ENCODE data around the gene BCDIN3D. TPM values are rescaled to one million over a fixed set of nuclear protein-coding genes. Genes with fewer than 3 reads are reported as not detected.

The BCDIN3D gene
- total RNA-seq, 1 donor from 2014 or later: 3.8 TPM

DNA sequence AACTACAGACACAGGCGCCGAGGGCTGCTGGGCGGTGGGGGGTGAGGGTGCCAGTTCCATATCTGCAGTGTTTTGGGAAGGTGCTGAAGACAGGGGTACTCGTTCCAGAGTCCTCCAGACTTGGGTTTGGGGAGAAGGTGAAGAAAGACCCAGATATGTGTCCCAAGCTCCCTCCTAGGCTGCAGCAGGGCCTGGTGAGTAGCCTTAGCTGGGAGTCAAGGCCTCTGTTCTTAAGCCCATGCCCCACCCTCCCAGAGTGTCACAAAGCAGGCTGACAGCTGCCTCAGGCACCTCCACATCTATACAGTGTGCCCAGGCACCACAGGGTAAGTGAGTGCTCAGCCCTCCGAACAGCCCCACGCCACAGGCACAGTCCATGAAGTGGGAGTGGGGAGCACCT is 19.0 kb downstream of the BCDIN3D start:
- no peak for DNase-seq (ENCODE audit: extremely low read depth, low read depth, low spot score)

DNA sequence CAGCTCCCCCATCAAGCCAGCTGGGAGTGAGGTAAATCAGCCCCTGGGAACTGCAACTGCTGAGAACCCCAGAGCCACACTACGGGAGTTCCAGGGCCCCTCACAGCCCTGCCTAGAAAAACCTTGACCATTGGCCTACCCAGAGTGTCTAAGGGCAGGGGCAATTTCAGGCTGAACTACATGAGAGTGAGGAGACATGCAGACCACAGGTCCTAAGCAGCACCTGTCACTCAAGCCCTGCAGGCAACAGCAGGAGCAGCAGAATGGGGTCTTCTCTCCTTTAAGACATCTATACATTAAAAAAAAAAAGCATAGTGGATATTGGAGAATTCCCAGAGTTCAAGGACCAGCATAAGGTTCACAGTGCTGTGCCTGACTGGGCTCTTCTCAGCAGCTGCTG is 19.6 kb downstream of the BCDIN3D start:
- DNase-seq (ENCODE audit: extremely low read depth, low read depth, low spot score): no peak

DNA sequence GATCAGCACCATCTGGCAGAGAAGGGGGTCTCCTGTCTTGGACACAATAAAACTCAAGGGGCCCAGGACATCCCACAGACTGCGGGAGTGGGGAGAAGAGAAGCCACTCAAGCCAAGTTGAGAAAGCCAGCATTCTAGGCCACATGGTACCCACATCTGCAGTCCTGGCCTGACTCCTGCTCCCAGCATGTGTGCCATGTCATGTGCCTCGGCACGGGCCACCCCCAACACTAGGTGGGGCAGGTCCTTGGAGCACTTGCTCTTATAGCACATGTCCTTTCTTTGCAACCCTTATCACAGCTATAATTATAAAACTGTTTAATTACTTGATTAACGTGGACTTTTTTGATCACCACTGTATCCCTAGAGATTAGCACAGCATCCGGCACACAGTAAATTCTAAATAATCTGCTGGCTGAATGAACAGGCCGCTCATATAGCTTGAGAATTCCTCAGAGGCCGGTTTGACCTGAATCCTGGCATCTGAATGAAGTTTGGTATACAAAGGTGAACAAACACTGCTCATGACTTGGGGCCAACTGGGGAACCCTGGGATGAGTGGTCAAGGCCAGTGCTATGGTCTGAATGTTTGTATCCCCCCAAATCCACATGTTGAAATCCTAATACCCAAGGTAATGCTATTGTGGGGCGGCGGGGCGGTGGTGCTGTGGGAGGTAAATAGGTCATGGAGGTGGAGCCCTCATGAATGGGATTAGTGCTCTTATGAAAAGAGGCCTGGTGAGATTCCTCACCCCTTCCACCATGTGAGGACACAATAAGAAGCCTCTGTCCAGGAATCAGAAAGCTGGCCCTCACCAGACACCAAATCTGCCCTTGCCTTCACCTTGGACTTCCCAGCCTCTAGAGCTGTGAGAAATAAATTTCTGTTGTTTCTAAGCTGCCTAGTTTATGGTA is 21.3 kb downstream of the BCDIN3D start:
- DNase-seq (ENCODE audit: extremely low read depth, low read depth, low spot score): no peak

DNA sequence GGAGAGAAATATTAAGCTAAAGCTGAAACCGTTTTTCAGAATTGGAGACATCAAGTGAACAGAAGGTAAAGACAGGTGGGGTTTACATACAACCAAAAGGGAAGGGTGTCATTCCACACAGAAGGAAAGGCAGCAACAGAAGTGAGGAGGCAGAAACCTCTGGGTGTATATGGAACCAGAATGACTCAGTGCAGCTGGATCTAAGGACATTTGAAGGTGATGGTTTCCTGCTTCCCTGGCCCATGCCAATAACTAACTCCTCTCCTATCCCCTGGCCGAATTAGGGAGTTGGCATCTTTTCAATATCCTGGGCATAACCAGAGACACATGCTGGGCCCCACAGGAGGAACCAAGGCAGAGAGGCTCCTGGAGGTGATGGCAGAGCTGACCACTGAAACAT is 23.1 kb downstream of the BCDIN3D start:
- DNase-seq (ENCODE audit: extremely low read depth, low read depth, low spot score): no peak

- DNase-seq (ENCODE audit: extremely low read depth, low read depth, low spot score): no peak
These were observed 24.5 kb downstream of the BCDIN3D start for GRCh38 chr12:49818241-49818895.

DNA sequence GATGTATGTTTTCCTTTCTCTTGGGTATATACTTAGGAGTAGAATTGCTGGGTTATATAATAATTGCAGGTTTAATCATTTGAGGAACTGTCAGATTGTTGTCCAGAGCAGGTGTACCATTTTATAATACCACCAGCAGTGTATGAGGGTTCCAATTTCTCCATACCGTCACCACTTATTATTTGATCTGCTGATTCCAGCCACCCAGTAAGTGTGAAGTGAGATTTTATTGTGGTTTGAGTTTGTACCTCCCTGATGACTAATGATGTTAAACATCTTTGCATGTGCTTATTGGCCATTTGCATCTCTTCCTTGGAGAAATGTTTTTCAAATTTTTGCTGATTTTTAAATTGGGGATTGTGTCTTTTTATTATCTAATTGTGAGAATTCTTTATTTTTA is 29.8 kb downstream of the BCDIN3D start:
- DNase-seq (ENCODE audit: extremely low read depth, low read depth, low spot score): no peak

DNA sequence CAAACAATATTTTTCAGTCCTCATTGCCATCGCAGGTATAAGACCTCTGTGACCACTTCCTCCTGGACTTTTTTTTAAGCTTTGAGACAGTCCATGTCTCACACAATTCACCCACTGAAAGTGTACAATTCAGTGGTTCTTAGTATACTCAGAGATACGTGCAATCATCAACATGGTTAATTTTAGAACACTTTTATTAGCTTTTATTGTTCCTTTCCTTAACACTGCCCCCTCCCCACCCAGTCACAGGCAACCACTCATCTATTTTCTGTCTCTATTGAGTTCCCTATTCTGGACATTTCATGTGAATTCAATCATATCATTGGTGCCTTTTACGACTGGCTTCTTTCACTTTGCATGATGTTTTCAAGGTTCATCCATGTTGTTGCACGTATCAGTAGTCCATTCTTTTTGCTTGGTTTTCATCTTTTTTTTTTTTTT is 30.9 kb downstream of the BCDIN3D start:
- no peak for DNase-seq (ENCODE audit: extremely low read depth, low read depth, low spot score)

DNA sequence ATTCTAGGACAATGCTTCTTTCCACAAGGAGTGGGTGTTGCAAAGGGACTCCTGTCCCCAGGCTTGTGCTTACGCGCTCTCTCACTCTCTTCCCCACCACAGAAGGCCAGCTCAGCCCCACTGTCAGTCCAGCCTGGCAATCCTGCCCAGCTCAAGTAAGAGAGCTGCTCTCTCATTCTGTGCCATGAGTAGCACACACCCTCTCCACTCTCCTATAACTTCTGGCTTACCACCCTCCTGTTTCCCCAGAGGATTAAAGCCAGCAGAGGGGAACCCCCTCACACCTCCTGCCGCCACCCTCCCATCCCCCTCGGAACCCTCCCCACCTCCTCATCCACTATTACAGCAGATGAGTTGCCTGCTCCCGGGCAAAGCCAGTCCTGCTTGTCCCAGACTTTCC is 31.8 kb downstream of the BCDIN3D start:
- DNase-seq (ENCODE audit: extremely low read depth, low read depth, low spot score): no peak

DNA sequence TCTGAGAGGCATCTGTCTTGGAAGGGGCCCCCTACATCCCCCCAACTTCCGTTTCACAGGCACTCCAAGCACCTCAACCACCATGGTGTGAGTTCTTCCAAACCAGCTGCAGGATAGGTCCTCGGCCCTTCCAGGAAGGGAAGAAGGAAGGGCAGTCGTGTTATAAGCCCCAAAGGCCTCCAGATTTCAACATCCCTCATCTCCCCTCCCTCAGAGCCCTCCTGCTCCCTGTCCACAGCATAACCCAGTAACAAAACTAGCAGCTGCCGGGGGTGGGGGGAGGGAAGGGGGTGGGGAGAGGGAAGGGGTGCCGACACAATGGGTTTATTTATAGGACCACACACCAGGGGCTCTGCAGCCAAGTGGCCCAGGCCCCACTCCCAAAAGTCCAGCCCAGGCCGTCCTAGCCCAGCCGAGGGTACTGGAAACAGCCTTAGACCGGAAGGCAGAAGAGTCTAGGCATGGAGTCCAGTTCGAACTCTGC is 33.0 kb downstream of the BCDIN3D start:
- no peak for DNase-seq (ENCODE audit: extremely low read depth, low read depth, low spot score)

DNA sequence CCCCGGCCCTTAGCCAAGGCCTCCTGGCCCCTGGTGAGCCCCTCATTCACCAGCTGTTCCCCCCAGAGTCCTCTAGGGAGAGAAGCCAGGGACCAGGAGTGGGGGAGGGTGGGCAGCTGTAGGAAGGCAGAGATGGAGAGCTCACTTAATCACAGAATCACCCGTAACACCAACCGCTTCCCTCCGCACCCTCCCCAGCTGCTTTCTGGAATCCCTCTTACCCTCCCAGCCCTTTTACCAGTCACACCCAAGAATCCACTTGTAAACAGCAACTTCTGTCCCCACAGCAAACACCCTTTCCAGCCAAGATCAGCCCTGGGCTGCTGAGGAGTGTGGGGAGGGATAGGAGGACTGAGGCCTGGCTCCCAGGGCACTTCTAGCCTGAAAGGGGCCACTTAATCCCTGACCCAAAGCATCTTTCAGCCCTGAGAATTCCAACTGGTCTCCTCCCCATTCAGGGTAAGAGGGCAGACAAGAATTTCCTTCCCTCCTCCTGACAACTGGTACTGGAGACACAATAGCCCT is 33.5 kb downstream of the BCDIN3D start:
- no peak for DNase-seq (ENCODE audit: extremely low read depth, low read depth, low spot score)

DNA sequence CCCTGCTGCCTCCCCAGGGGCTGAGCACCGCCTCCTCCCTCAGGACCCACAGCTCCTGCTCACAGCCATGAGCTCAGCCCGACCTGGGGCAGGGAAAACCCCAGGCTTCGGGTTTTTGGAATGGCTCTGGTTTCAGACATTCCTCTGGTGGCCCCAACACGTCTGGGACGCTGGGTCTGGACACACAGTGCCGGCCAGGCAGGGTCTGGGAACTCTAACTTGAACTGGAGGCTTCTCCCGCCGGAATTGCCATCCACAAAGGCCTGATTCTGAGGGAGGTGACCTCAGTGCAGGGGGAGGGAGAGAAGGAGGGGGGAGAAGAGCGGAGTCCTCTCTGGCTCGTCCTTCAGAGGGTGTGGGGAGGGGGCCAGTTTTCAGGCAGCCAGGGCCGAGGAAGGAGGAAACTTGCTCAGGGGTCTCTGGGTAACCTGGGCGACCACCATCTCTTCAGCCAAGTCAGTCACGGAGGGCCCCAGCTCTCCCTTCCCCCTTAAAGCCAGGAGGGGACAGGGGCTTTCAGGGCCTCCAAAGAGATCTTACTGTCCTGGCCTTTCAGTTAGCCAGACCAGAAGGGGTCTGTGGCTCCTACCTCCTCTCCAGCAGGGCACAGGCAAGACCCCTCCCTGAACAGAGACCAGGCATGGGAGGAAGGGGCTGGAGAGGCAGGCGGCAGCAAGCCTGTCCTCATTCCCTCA is 34.1 kb downstream of the BCDIN3D start:
- DNase-seq (ENCODE audit: extremely low read depth, low read depth, low spot score): no peak

DNA sequence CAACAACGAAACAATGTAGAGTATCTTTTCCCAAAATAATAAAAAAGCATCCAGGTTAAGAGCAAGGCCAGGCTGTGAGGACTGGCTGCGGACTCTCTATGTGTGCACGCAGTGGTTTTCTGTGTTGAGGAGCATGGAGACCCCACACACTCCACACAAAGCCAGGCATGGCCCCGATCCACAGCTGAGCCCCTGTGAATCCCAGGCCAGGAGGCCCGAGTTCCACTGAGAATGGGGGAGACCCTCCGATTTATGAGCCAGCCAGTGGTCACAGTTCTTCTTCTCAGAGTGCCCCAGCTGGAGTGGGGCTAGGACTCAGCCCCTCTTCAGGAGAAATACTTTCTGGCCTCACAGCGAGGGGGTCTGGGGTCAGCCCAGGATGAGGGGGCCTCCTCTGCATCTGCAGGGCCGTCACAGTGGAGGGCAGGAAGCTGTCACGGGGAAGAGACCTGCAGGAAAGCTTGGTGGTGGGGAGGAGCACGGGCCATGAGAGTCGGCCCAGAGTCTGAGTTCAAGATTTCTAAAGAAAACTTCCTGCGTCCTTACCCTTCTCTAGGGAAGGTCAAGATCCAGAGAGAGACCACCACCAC is 34.8 kb downstream of the BCDIN3D start:
- no peak for DNase-seq (ENCODE audit: extremely low read depth, low read depth, low spot score)

DNA sequence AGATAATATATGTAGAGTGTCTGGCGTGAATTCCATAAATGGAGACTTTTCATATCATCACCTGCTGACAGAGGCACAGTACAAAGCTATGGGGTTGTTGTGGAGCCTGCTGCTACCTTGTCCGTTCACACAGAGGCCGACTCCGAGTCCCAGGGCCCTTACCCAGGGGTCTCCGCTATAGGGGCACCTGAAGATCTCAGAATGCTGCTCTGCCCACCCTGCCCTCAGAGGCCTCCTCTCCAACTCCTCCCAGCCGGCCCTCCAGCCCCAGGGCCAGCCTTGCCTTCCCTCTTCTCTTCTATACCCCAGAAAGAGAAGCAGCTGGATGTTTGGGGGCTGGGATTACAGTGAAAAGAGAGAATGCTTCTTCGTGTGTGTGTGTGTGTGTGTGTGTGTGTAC is 36.0 kb downstream of the BCDIN3D start:
- no peak for DNase-seq (ENCODE audit: extremely low read depth, low read depth, low spot score)

- no peak for DNase-seq (ENCODE audit: extremely low read depth, low read depth, low spot score)
These were observed 36.5 kb downstream of the BCDIN3D start for GRCh38 chr12:49806321-49806813.

- no peak for DNase-seq (ENCODE audit: extremely low read depth, low read depth, low spot score)
These were observed 37.5 kb downstream of the BCDIN3D start for GRCh38 chr12:49805409-49805808.

DNA sequence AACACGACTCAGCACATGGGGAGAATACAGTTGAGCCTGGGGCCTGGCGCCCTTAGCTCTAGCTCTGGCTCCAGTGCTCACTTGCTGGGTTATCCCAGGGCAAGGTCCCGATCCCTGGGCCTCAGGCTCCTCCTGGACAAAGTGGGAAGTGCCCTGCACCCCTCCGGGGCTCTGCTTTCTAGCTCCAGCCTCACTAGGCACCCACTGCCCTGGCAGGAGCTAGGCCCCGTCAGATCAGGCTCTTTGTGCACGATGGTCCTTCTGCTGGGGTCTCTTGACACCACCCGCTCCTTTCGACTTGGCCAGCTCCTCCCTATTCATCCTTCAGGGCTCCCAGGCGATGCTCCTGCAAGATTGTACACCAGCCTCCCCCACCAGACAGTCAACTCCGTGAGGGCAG is 38.1 kb downstream of the BCDIN3D start:
- DNase-seq (ENCODE audit: extremely low read depth, low read depth, low spot score): no peak

DNA sequence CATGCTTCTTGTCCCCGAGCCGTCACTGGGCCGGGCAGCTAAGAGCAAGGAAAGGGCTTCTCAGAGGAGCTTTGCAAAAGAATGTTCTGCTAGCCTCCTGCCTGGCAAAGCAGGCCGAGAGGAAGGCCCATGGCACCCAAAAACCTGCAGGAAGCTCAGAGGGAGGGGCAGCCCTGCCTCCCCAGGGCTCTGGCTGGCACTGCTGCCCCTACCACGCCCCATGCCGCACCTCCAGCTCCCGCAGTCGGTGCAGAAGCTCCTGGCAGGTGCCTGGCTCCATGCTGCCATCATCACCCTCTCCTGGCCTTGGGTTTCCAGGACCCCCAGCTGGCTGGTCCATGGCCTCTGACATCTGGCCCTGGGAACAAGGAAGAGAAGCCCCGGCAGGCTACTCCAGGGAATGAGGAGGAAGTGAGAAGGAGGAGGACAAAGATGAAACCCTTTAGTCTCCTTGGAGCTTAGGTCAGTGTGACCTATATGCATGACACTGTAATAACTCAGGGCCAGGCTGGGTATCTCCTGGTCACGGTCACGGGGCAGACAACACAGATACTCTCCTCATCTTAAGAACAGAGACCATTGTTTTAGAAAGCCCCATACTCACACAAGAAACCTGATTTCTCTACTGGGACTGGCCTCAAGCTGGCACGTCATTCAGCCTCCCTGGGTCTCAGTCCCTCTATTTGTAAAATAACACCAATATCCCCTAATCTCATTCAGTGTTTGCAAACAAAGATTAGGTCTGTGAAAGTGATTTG is 39.0 kb downstream of the BCDIN3D start:
- DNase-seq (ENCODE audit: extremely low read depth, low read depth, low spot score): no peak

GRCh38 chr12:49801141-49802063 is 41.5 kb downstream of the BCDIN3D start:
- DNase-seq (ENCODE audit: extremely low read depth, low read depth, low spot score): no peak

Data from glomerular endothelial cell (primary cell).